SK-N-SH (cell line): ENCODE results near the gene OTUD1. TPM values are rescaled to one million over a fixed set of nuclear protein-coding genes. Genes with fewer than 3 reads are reported as not detected.

Experiments used
- CTCF ChIA-PET: fragments of 300-600, 350-600 bp; formaldehyde crosslinking; extraction: SDS; loops from one replicate; lab custom pipeline; 2021; lab: Yijun Ruan, JAX
- POLR2A ChIA-PET: fragments of 350-600 bp; sonication (Branson Sonifier 250); formaldehyde crosslinking; extraction: SDS; loops from one replicate; lab custom pipeline; 2020; ENCODE audit warnings: antibody characterized with exemption, inconsistent platforms; lab: Yijun Ruan, JAX
- DNase-seq: peaks from one replicate; pipeline ENCODE4 v3.0.0; 2012
- H2AFZ ChIP-seq: fragments of 200-600 bp; sonication (generic); 2 replicates; pipeline ENCODE4 v1.8.1; 2016; ENCODE audit warnings: antibody characterized with exemption, mild to moderate bottlenecking, low read depth
- H3F3A ChIP-seq: fragments of 200-600 bp; sonication (generic); replicated peaks from 2 replicates; pipeline ENCODE3; 2016; ENCODE audit warnings: antibody characterized with exemption, mild to moderate bottlenecking; ENCODE audit not compliant: insufficient read depth
- H3K27ac ChIP-seq, 2 experiments: fragments of 200-500 bp in 1 of 2; fragments of 200-600 bp in 1 of 2; sonication (Bioruptor generic) in 1 of 2; sonication (generic), shearing (Covaris generic) in 1 of 2; 2 replicates each; pipeline versions ENCODE4 v1.5.1 to v1.6.1; 2014 to 2016; ENCODE audit warnings: low read depth in 2 of 2, inconsistent platforms in 1 of 2, low read length in 1 of 2, mild to moderate bottlenecking in 1 of 2, mixed read lengths in 1 of 2
- H3K27me3 ChIP-seq: fragments of 200-600 bp; sonication (generic), shearing (Covaris generic); 2 replicates; pipeline ENCODE4 v1.6.1; 2016; ENCODE audit warnings: mixed run types; ENCODE audit not compliant: insufficient read depth
- H3K36me3 ChIP-seq, 2 experiments: fragments of 200-500 bp in 1 of 2; fragments of 200-600 bp in 1 of 2; sonication (Bioruptor generic) in 1 of 2; sonication (generic) in 1 of 2; replicated peaks in 1 of 2; 2 replicates each; pipeline versions ENCODE3 to v1.5.1; 2014 to 2016; ENCODE audit warnings: low read length in 1 of 2, mild to moderate bottlenecking in 1 of 2; ENCODE audit not compliant: insufficient read depth in 2 of 2, control insufficient read depth in 1 of 2
- H3K4me1 ChIP-seq, 2 experiments: fragments of 200-500 bp in 1 of 2; fragments of 200-600 bp in 1 of 2; sonication (Bioruptor generic) in 1 of 2; sonication (generic), shearing (Covaris generic) in 1 of 2; 2 replicates each; pipeline versions ENCODE4 v1.5.1 to v1.6.1; 2014 to 2016; ENCODE audit warnings: low read depth in 1 of 2, low read length in 1 of 2, mixed run types in 1 of 2; ENCODE audit not compliant: insufficient read depth in 2 of 2, control insufficient read depth in 1 of 2
- H3K4me2 ChIP-seq: fragments of 200-600 bp; sonication (generic), shearing (Covaris generic); 2 replicates; pipeline ENCODE4 v1.6.1; 2017; ENCODE audit warnings: mixed run types
- H3K4me3 ChIP-seq, 2 experiments: fragments of 200-500 bp in 1 of 2; fragments of 200-600 bp in 1 of 2; sonication (Bioruptor generic) in 1 of 2; sonication (generic), shearing (Covaris generic) in 1 of 2; 2 replicates each; pipeline versions ENCODE4 v1.5.1 to v1.8.1; 2014 to 2016; ENCODE audit warnings: low read depth in 2 of 2, inconsistent platforms in 1 of 2, low read length in 1 of 2, mild to moderate bottlenecking in 1 of 2, mixed read lengths in 1 of 2, moderate library complexity in 1 of 2
- H3K79me2 ChIP-seq: fragments of 200-600 bp; sonication (generic); 2 replicates; pipeline ENCODE4 v1.8.1; 2017; ENCODE audit warnings: mild to moderate bottlenecking; ENCODE audit not compliant: insufficient read depth
- H3K9ac ChIP-seq: fragments of 200-600 bp; sonication (generic); 2 replicates; pipeline ENCODE4 v1.6.1; 2017; ENCODE audit warnings: mixed run types
- H3K9me2 ChIP-seq: fragments of 200-600 bp; sonication (generic); 2 replicates; pipeline ENCODE4 v1.6.1; 2017; ENCODE audit warnings: mixed run types
- H3K9me3 ChIP-seq: fragments of 200-600 bp; sonication (generic); 2 replicates; pipeline ENCODE4 v1.6.1; 2017; ENCODE audit warnings: mixed run types, mild to moderate bottlenecking, moderate library complexity
- H4K20me1 ChIP-seq: fragments of 200-600 bp; sonication (generic); 2 replicates; pipeline ENCODE4 v1.6.1; 2017; ENCODE audit warnings: mild to moderate bottlenecking, mixed run types; ENCODE audit not compliant: insufficient read depth
- CTCF ChIP-seq: fragments of 200-600 bp; sonication (generic); IDR thresholded peaks from 2 replicates; pipeline ENCODE4 v1.6.1; 2017; ENCODE audit warnings: antibody characterized with exemption, mild to moderate bottlenecking, moderate library complexity
- FOSL2 ChIP-seq: IDR thresholded peaks from 2 replicates; pipeline ENCODE4 v1.4.0; 2012; ENCODE audit warnings: low read depth, mild to moderate bottlenecking, moderate library complexity, borderline replicate concordance
- FOXJ3 ChIP-seq: sonication (generic); formaldehyde crosslinking; IDR thresholded peaks from 2 replicates; pipeline ENCODE4 v1.5.1; 2020; ENCODE audit warnings: mild to moderate bottlenecking, missing genetic modification reagents
- FOXM1 ChIP-seq: IDR thresholded peaks from 2 replicates; pipeline ENCODE4 v1.4.0; 2012; ENCODE audit warnings: low read depth, mild to moderate bottlenecking
- GATA2 ChIP-seq: sonication (generic); formaldehyde crosslinking; IDR thresholded peaks from 2 replicates; pipeline ENCODE4 v1.5.0; 2020; ENCODE audit warnings: mild to moderate bottlenecking, missing genetic modification reagents
- IRF3 ChIP-seq: fragments of 150-350 bp; IDR thresholded peaks from 2 replicates; pipeline ENCODE4 v1.6.1; 2016; ENCODE audit warnings: mild to moderate bottlenecking, low read depth, low read length
- JUND ChIP-seq: IDR thresholded peaks from 2 replicates; pipeline ENCODE4 v1.4.0; 2012
- MEF2A ChIP-seq: IDR thresholded peaks from 2 replicates; pipeline ENCODE4 v1.4.0; 2012; ENCODE audit warnings: low read depth, borderline replicate concordance
- NFIC ChIP-seq: IDR thresholded peaks from 2 replicates; pipeline ENCODE4 v1.4.0; 2012; ENCODE audit warnings: borderline replicate concordance
- NRF1 ChIP-seq: IDR thresholded peaks from 2 replicates; pipeline ENCODE4 v1.6.1; 2012; ENCODE audit warnings: low read depth, mild to moderate bottlenecking, low read length
- PBX3 ChIP-seq: IDR thresholded peaks from 2 replicates; pipeline ENCODE4; 2012
- REST ChIP-seq: IDR thresholded peaks from 2 replicates; pipeline ENCODE4 v1.6.1; 2012; ENCODE audit warnings: mild to moderate bottlenecking, low read depth, low read length, moderate library complexity
- RXRA ChIP-seq: IDR thresholded peaks from 2 replicates; pipeline ENCODE4 v1.4.0; 2012; ENCODE audit warnings: low read depth, mild to moderate bottlenecking, borderline replicate concordance
- TCF12 ChIP-seq: IDR thresholded peaks from 2 replicates; pipeline ENCODE4 v1.4.0; 2012
- TEAD4 ChIP-seq: IDR thresholded peaks from 2 replicates; pipeline ENCODE4 v1.4.0; 2012; ENCODE audit warnings: mild to moderate bottlenecking, borderline replicate concordance; ENCODE audit not compliant: insufficient read depth
- YY1 ChIP-seq: IDR thresholded peaks from 2 replicates; pipeline ENCODE4 v1.4.0; 2012; ENCODE audit warnings: low read depth, mild to moderate bottlenecking
- WGBS: methylation state at CpG from one replicate; pipeline ENCODE4 v1.1.6; 2017; ENCODE audit warnings: low lambda C conversion rate; 5-methylcytosine and 5-hydroxymethylcytosine counted together
- polyA plus RNA-seq, 3 experiments: library from polyadenylated mRNA; depleted of rRNA; stranded (reverse); fragments of >200 nt; gene quantifications; 2 replicates each; pipeline ENCODE4 v1.2.3, GENCODE V29; 2012
- TF ChIP-seq, protein P1 (sequence below): IDR thresholded peaks from 2 replicates; pipeline ENCODE4 v1.4.0; 2012; ENCODE audit warnings: low read depth, borderline replicate concordance
- TF ChIP-seq, protein P2 (sequence below): fragments of 150-350 bp; IDR thresholded peaks from 2 replicates; pipeline ENCODE4 v1.6.1; 2017; ENCODE audit warnings: antibody characterized with exemption, low read length, low read depth, borderline replicate concordance

Gene OTUD1
- polyA plus RNA-seq, 1 of the 3 experiments (the other 2 are of a cell fraction): 8.5 TPM

- no peaks in the 10 kb centered on the region for H3K79me2 ChIP-seq
- H3K27me3 ChIP-seq: no peaks in the 10 kb centered on the region
- ChIA-PET CTCF (no interaction called here), POLR2A (no interaction called here)
- no peaks in the 10 kb centered on the region for H3K9me2 ChIP-seq
- no peak overlapping the region for H3K9ac ChIP-seq
- DNase-seq: no peak
- H3K36me3 ChIP-seq: no peaks in the 10 kb centered on the region
- WGBS: 80% methylated on average over 5 of the region's 5 CpGs
- no peaks in the 10 kb centered on the region for H3K9me3 ChIP-seq
- H3K4me2 ChIP-seq: no peak overlapping the region
- H4K20me1 ChIP-seq: no peaks in the 10 kb centered on the region
- H2AFZ ChIP-seq: no peak overlapping the region
- H3K4me1 ChIP-seq: peaks cover 0 to 7% of the 10 kb centered on the region in 2 experiments; a peak in 1 of 4 replicates
- H3K4me3 ChIP-seq: no peak overlapping the region
- no peak overlapping the region for H3K27ac ChIP-seq
- peaks cover 8% of the 10 kb centered on the region for H3F3A ChIP-seq
- no peak for TF ChIP-seq NRF1
- TF ChIP-seq TCF12: no peak
- no peak for TF ChIP-seq CTCF
- TF ChIP-seq YY1: no peak
- TF ChIP-seq PBX3: no peak
- TF ChIP-seq MEF2A: no peak
- no peak for TF ChIP-seq FOXJ3 (CRISPR knock-in tag)
- no peak for TF ChIP-seq NFIC
- TF ChIP-seq, protein P1, sequence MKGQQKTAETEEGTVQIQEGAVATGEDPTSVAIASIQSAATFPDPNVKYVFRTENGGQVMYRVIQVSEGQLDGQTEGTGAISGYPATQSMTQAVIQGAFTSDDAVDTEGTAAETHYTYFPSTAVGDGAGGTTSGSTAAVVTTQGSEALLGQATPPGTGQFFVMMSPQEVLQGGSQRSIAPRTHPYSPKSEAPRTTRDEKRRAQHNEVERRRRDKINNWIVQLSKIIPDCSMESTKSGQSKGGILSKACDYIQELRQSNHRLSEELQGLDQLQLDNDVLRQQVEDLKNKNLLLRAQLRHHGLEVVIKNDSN: no peak
- TF ChIP-seq TEAD4: no peak
- TF ChIP-seq JUND: no peak
- no peak for TF ChIP-seq IRF3
- TF ChIP-seq FOXM1: no peak
- no peak for TF ChIP-seq RXRA
- TF ChIP-seq, protein P2, sequence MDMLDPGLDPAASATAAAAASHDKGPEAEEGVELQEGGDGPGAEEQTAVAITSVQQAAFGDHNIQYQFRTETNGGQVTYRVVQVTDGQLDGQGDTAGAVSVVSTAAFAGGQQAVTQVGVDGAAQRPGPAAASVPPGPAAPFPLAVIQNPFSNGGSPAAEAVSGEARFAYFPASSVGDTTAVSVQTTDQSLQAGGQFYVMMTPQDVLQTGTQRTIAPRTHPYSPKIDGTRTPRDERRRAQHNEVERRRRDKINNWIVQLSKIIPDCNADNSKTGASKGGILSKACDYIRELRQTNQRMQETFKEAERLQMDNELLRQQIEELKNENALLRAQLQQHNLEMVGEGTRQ: no peak
- no peak for TF ChIP-seq FOSL2
- no peak for TF ChIP-seq REST
- TF ChIP-seq GATA2 (CRISPR knock-in tag): no peak
Observed at GRCh38 chr10:23413629-23414089, 25.2 kb upstream of the OTUD1 start.
